Measurements from ENCODE around the gene COX4I1.

DNA sequence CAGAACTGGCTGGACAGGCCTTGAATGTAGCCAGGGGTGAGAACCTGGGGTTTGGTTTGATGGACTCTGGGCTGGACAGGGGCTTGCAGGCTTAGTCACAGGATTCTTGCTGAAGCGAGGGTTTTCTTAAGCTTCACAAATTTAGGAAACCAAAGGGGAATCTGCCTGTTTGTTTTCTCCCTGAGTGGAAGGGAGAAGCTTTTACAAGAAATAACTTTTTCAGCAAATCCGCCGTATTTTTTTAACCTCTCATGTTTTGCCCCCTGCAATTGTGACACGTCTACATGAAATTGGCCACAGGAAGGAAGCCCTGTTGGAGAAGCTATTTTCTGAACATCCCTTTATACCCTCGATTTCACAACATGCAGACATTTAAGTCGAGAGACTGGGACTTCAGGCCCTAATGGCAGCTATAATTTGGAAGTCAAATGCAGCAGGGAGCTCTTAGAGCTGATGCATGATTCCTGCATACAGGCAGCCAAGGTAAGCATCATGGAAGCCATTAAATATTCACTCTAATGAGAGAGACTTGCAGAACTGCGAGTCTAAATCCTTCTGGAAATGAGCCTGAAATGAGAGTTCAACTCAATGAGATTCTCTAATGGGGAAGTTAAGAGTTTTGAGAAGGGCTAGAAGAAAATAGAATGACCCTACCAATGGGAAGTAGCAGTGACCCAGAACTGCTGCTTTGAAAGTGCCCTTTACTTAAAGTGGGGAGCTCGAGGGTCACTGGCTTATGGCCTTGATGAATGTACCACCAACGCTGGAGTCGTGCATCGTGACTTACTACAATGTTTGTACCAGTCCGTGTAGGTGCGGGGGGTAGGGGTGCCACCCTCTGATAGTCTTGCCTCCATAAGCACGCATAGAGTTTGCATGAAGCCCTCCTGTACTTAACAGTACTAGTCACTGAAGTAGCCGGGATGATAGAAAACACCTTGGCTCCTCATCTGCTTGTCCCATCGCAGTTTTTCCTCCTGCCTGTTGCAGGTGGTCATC is 54.4 kb downstream of the COX4I1 start:
- TF ChIP-seq, protein P1, sequence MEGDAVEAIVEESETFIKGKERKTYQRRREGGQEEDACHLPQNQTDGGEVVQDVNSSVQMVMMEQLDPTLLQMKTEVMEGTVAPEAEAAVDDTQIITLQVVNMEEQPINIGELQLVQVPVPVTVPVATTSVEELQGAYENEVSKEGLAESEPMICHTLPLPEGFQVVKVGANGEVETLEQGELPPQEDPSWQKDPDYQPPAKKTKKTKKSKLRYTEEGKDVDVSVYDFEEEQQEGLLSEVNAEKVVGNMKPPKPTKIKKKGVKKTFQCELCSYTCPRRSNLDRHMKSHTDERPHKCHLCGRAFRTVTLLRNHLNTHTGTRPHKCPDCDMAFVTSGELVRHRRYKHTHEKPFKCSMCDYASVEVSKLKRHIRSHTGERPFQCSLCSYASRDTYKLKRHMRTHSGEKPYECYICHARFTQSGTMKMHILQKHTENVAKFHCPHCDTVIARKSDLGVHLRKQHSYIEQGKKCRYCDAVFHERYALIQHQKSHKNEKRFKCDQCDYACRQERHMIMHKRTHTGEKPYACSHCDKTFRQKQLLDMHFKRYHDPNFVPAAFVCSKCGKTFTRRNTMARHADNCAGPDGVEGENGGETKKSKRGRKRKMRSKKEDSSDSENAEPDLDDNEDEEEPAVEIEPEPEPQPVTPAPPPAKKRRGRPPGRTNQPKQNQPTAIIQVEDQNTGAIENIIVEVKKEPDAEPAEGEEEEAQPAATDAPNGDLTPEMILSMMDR (IDR thresholded peaks at IDR 0.05; ENCODE audit: insufficient read depth, low read depth, low read length) = no peak
- no peak for TF ChIP-seq EZH2 (IDR thresholded peaks at IDR 0.05; ENCODE audit: insufficient read depth, low read length)

All from astrocyte (in vitro differentiated cells and primary cell).